Testis (tissue), 3 donors: ENCODE data around the gene KAT6B. TPM values are rescaled to one million over a fixed set of nuclear protein-coding genes. Genes with fewer than 3 reads are reported as not detected.

Experiments used
- DNase-seq: peaks from one replicate; pipeline ENCODE4 v3.0.0-alpha.2; 2019
- H3K27ac ChIP-seq, 2 donors: fragments of 200-600 bp; sonication (generic); one replicate each; pipeline ENCODE4 v1.5.1; 2019
- H3K27me3 ChIP-seq: fragments of 200-600 bp; sonication (generic); one replicate; pipeline ENCODE4 v1.5.1; 2019
- H3K36me3 ChIP-seq: fragments of 200-600 bp; sonication (generic); one replicate; pipeline ENCODE4 v1.5.1; 2017; ENCODE audit warnings: low read depth; ENCODE audit errors: missing control alignments
- H3K4me1 ChIP-seq: fragments of 200-600 bp; sonication (generic); one replicate; pipeline ENCODE4 v1.5.1; 2019
- H3K4me3 ChIP-seq, 2 donors: fragments of 200-600 bp; sonication (generic); one replicate each; pipeline ENCODE4 v1.5.1; 2017 to 2019
- H3K9me3 ChIP-seq: fragments of 200-600 bp; sonication (generic); one replicate; pipeline ENCODE4 v1.5.1; 2017
- CTCF ChIP-seq, 3 experiments: fragments of 450-650 bp in 2 of 3; fragments of 200-600 bp in 1 of 3; sonication (generic) in 1 of 3; IDR thresholded peaks; one replicate each; pipeline ENCODE4 v1.5.1; 2016 to 2019; ENCODE audit warnings: antibody characterized with exemption in 3 of 3, mild to moderate bottlenecking in 2 of 3, moderate library complexity in 1 of 3
- POLR2A ChIP-seq: fragments of 450-650 bp; IDR thresholded peaks from one replicate; pipeline ENCODE4 v1.6.1; 2017; ENCODE audit warnings: antibody characterized with exemption, mild to moderate bottlenecking, moderate library complexity
- WGBS, 2 donors: methylation state at CpG; one replicate each; pipeline ENCODE4 v1.1.5; 2018; 5-methylcytosine and 5-hydroxymethylcytosine counted together
- intact Hi-C: fragments of 100-400 bp; cut with DNase I; formaldehyde crosslinking; loops from one replicate; pipeline ENCODE4 v1.15.1; 2023; ENCODE audit warnings: low total_unique reads
- polyA plus RNA-seq: library from polyadenylated mRNA; stranded (reverse); fragments of 350-450 nt; fragmentation: Illumina TruSeq; extraction: RNeasy Lipid Tissue Mini Kit (QIAGEN cat#74804); gene quantifications from one replicate; pipeline ENCODE4 v1.2.3, GENCODE V29; 2014; ENCODE audit warnings: low read depth, low replicate concordance; ENCODE audit not compliant: insufficient read depth
- total RNA-seq, 2 donors: library from RNA; depleted of rRNA; stranded (reverse); fragments of >200 nt; gene quantifications; one replicate each; pipeline ENCODE4 v1.2.3, GENCODE V29; 2016

The KAT6B gene
- total and polyA plus RNA-seq, 3 donors from 2014 or later: 23.9 to 109 (median 106) TPM

GRCh38 chr10:74877898-74878297 is 51.5 kb downstream of the KAT6B start:
- Histone ChIP-seq H3K36me3 (no peaks in the 10 kb centered on the region), H3K4me1 (peaks cover 5% of the 10 kb centered on the region), H3K4me3 (no peak overlapping the region), H3K27ac (no peak overlapping the region), H3K9me3 (no peaks in the 10 kb centered on the region), H3K27me3 (no peaks in the 10 kb centered on the region)
- DNase-seq: no peak
- TF ChIP-seq CTCF (IDR thresholded peaks at IDR 0.05) (no peak), POLR2A (no peak)
- intact Hi-C loops: no loop called here

GRCh38 chr10:74880041-74880440 is 53.6 kb downstream of the KAT6B start:
- intact Hi-C loops: no loop called here
- DNase-seq: no peak
- no peak overlapping the region for H3K4me3 ChIP-seq
- H3K27me3 ChIP-seq: no peaks in the 10 kb centered on the region
- WGBS, 2 donors: 98 to 99% methylated on average over 3 of the region's 3 CpGs
- no peak overlapping the region for H3K27ac ChIP-seq
- no peaks in the 10 kb centered on the region for H3K36me3 ChIP-seq
- no peaks in the 10 kb centered on the region for H3K9me3 ChIP-seq
- TF ChIP-seq POLR2A (no peak), CTCF (IDR thresholded peaks at IDR 0.05) (no peak)
- peaks cover 5% of the 10 kb centered on the region for H3K4me1 ChIP-seq

- no peaks in the 10 kb centered on the region for H3K27me3 ChIP-seq
- no peak overlapping the region for H3K27ac ChIP-seq
- no peaks in the 10 kb centered on the region for H3K36me3 ChIP-seq
- H3K4me1 ChIP-seq: no peaks in the 10 kb centered on the region
- no peaks in the 10 kb centered on the region for H3K9me3 ChIP-seq
- DNase-seq: no peak
- no peak overlapping the region for H3K4me3 ChIP-seq
- WGBS, 2 donors: 90 to 92% methylated on average over 7 of the region's 7 CpGs
- intact Hi-C loops: no loop called here
- TF ChIP-seq CTCF (IDR thresholded peaks at IDR 0.05) (no peak), POLR2A (no peak)
Measured at GRCh38 chr10:74881253-74881884, 55.0 kb downstream of the KAT6B start.

GRCh38 chr10:74882427-74882826 is 56.0 kb downstream of the KAT6B start:
- Histone ChIP-seq H3K9me3 (no peaks in the 10 kb centered on the region), H3K36me3 (no peaks in the 10 kb centered on the region), H3K27ac (no peak overlapping the region), H3K4me3 (no peak overlapping the region), H3K27me3 (no peaks in the 10 kb centered on the region), H3K4me1 (no peaks in the 10 kb centered on the region)
- no peak for DNase-seq
- TF ChIP-seq CTCF (IDR thresholded peaks at IDR 0.05) (no peak), POLR2A (no peak)
- WGBS, 2 donors: 62 to 68% methylated on average over 1 of the region's 1 CpG
- intact Hi-C loops: no loop called here

GRCh38 chr10:74882831-74883230 is 56.4 kb downstream of the KAT6B start:
- intact Hi-C loops: no loop called here
- no peaks in the 10 kb centered on the region for H3K27me3 ChIP-seq
- 62 to 67% methylated on average over 3 of the region's 3 CpGs for WGBS, 2 donors
- H3K4me1 ChIP-seq: no peaks in the 10 kb centered on the region
- no peak for TF ChIP-seq CTCF (IDR thresholded peaks at IDR 0.05)
- no peak for TF ChIP-seq POLR2A
- no peaks in the 10 kb centered on the region for H3K36me3 ChIP-seq
- H3K9me3 ChIP-seq: no peaks in the 10 kb centered on the region
- no peak for DNase-seq
- no peak overlapping the region for H3K27ac ChIP-seq
- H3K4me3 ChIP-seq: no peak overlapping the region
